Endothelial cell of umbilical vein (primary cell): ENCODE results near the gene ANAPC13. TPM values are rescaled to one million over a fixed set of nuclear protein-coding genes. Genes with fewer than 3 reads are reported as not detected.

ENCODE experiments used
- BruUV-seq: library from RNA; stranded (reverse); fragments of 400-500 nt; replicated peaks from 2 replicates; lab custom pipeline; 2021; lab: Mats Ljungman, UMichigan
- CTCF ChIA-PET: fragments of 300-600, 350-600 bp; sonication (Branson Sonifier 250); formaldehyde crosslinking; loops from one replicate; lab custom pipeline; 2021; ENCODE audit warnings: antibody characterized with exemption, inconsistent platforms; lab: Charles Lee
- POLR2A ChIA-PET: fragments of 300-600, 350-600 bp; sonication (Branson Sonifier 250); formaldehyde crosslinking; loops from one replicate; lab custom pipeline; 2021; ENCODE audit warnings: antibody characterized with exemption, inconsistent platforms; lab: Charles Lee
- DNase-seq: peaks from one replicate; pipeline ENCODE4 v3.0.0-alpha.2; 2011; ENCODE audit warnings: low read depth, low spot score
- FAIRE-seq: peaks from 2 replicates; lab custom pipeline; 2011; peaks lifted over from hg19 to GRCh38; lab: Jason Lieb, UNC
- H2AFZ ChIP-seq: 2 replicates; pipeline ENCODE4 v1.6.0; 2012; ENCODE audit warnings: low read depth, low read length, control low read depth, inconsistent platforms
- H3K27ac ChIP-seq: 2 replicates; pipeline ENCODE4 v1.5.1; 2011; ENCODE audit warnings: low read depth, mild to moderate bottlenecking, control low read depth, low read length, moderate library complexity; ENCODE audit not compliant: insufficient read depth
- H3K27me3 ChIP-seq, 2 experiments: 2 replicates each; pipeline versions ENCODE4 v1.6.0 to v1.6.1; 2011; ENCODE audit warnings: low read length in 2 of 2, mixed read lengths in 1 of 2; ENCODE audit not compliant: control insufficient read depth in 2 of 2, insufficient read depth in 2 of 2
- H3K36me3 ChIP-seq, 2 experiments: 2 replicates in 1 of 2; 3 replicates in 1 of 2; pipeline ENCODE4 v1.5.1; 2011; ENCODE audit warnings: low read length in 2 of 2, mild to moderate bottlenecking in 1 of 2, moderate library complexity in 1 of 2; ENCODE audit not compliant: control insufficient read depth in 2 of 2, insufficient read depth in 2 of 2; ENCODE audit errors: extremely low read depth in 1 of 2
- H3K4me1 ChIP-seq: 3 replicates; pipeline ENCODE4 v1.5.1; 2011; ENCODE audit warnings: mild to moderate bottlenecking, low read length; ENCODE audit not compliant: control insufficient read depth, insufficient read depth; ENCODE audit errors: extremely low read depth
- H3K4me2 ChIP-seq: 2 replicates; pipeline ENCODE4 v1.6.1; 2011; ENCODE audit warnings: low read length, control low read depth, mixed read lengths; ENCODE audit not compliant: insufficient read depth
- H3K4me3 ChIP-seq, 3 experiments: fragments of 200-600 bp in 1 of 3; sonication (generic), shearing (Covaris generic) in 1 of 3; replicated peaks in 1 of 3; 2 replicates each; pipeline ENCODE4 v1.5.1; 2011 to 2016; ENCODE audit warnings: control low read depth in 3 of 3, low read length in 3 of 3, mild to moderate bottlenecking in 2 of 3, inconsistent platforms in 1 of 3, low read depth in 1 of 3, moderate library complexity in 1 of 3; ENCODE audit not compliant: insufficient read depth in 1 of 3
- H3K79me2 ChIP-seq: 2 replicates; pipeline ENCODE4 v1.6.0; 2012; ENCODE audit warnings: low read length, inconsistent platforms; ENCODE audit not compliant: control insufficient read depth, insufficient read depth
- H3K9ac ChIP-seq: replicated peaks from 2 replicates; pipeline ENCODE3; 2011; ENCODE audit warnings: low read length, control low read depth; ENCODE audit not compliant: insufficient read depth; ENCODE audit errors: extremely low read depth
- H3K9me1 ChIP-seq: replicated peaks from 3 replicates; pipeline ENCODE4 v1.6.0; 2011; ENCODE audit warnings: mild to moderate bottlenecking, low read length; ENCODE audit not compliant: control insufficient read depth, insufficient read depth; ENCODE audit errors: extremely low read depth
- H3K9me3 ChIP-seq: replicated peaks from 2 replicates; pipeline ENCODE4 v1.5.1; 2012; ENCODE audit warnings: low read length, inconsistent platforms; ENCODE audit not compliant: control insufficient read depth, insufficient read depth
- H4K20me1 ChIP-seq: replicated peaks from 2 replicates; pipeline ENCODE3; 2011; ENCODE audit warnings: mild to moderate bottlenecking, low read length; ENCODE audit not compliant: control insufficient read depth, insufficient read depth; ENCODE audit errors: extremely low read depth
- EZH2 ChIP-seq: IDR thresholded peaks from 2 replicates; pipeline ENCODE4 v1.6.1; 2012; ENCODE audit warnings: borderline replicate concordance, low read depth, mild to moderate bottlenecking, moderate library complexity, low read length, inconsistent platforms; ENCODE audit not compliant: severe bottlenecking
- FOS ChIP-seq: IDR thresholded peaks from 2 replicates; pipeline ENCODE4 v1.6.1; 2011; ENCODE audit warnings: mild to moderate bottlenecking, low read length, moderate library complexity, borderline replicate concordance; ENCODE audit not compliant: insufficient read depth
- GATA2 ChIP-seq: IDR thresholded peaks from 2 replicates; pipeline ENCODE4 v1.7.0; 2011; ENCODE audit warnings: low read depth, mild to moderate bottlenecking, moderate library complexity, mixed read lengths, low read length; ENCODE audit not compliant: insufficient read length, insufficient read depth
- JUN ChIP-seq: IDR thresholded peaks from 2 replicates; pipeline ENCODE4 v1.6.1; 2011; ENCODE audit warnings: borderline replicate concordance, low read depth; ENCODE audit not compliant: insufficient read length, insufficient read depth
- POLR2A ChIP-seq: IDR thresholded peaks from 2 replicates; pipeline ENCODE4 v1.6.1; 2012; ENCODE audit warnings: low read depth, mild to moderate bottlenecking, control low read depth, low read length
- dilution Hi-C: fragments of 300-500 bp; cut with MboI; formaldehyde crosslinking; loops from one replicate; pipeline ENCODE4 v1.15.0; 2019; ENCODE audit warnings: low sequenced_read_pairs; ENCODE audit not compliant: extremely low pct_ligation_motif_present
- intact Hi-C: fragments of 100-400 bp; cut with micrococcal nuclease; formaldehyde crosslinking; loops from one replicate; pipeline ENCODE4 v1.10.0; 2022
- polyA plus RNA-seq, 4 experiments: library from polyadenylated mRNA; depleted of rRNA in 3 of 4; stranded (reverse) in 3 of 4; unstranded in 1 of 4; fragments of >200 nt; gene quantifications; 2 replicates each; pipeline versions ENCODE4 v1.2.1 to v1.2.3, GENCODE V29; 2011 to 2012; ENCODE audit warnings: missing spikeins in 1 of 4
- total RNA-seq: library from RNA; stranded (reverse); gene quantifications from 2 replicates; pipeline ENCODE4 v1.2.3, GENCODE V29; 2021
- TF ChIP-seq, protein P1 (sequence below), 2 donors: IDR thresholded peaks; 1 replicate in 1 of 2; 2 replicates in 1 of 2; pipeline ENCODE4 v1.5.1; 2011; ENCODE audit warnings: low read length in 2 of 2, mild to moderate bottlenecking in 2 of 2, moderate library complexity in 2 of 2, control low read depth in 1 of 2, inconsistent platforms in 1 of 2, low read depth in 1 of 2; ENCODE audit not compliant: insufficient read depth in 1 of 2; ENCODE audit errors: extremely low read depth in 1 of 2

The ANAPC13 gene
- total and polyA plus RNA-seq, 2 donors (not counting 3 experiments of a cell fraction or from before 2014, with no cell fraction given): 48.4 to 50.8 TPM

DNA sequence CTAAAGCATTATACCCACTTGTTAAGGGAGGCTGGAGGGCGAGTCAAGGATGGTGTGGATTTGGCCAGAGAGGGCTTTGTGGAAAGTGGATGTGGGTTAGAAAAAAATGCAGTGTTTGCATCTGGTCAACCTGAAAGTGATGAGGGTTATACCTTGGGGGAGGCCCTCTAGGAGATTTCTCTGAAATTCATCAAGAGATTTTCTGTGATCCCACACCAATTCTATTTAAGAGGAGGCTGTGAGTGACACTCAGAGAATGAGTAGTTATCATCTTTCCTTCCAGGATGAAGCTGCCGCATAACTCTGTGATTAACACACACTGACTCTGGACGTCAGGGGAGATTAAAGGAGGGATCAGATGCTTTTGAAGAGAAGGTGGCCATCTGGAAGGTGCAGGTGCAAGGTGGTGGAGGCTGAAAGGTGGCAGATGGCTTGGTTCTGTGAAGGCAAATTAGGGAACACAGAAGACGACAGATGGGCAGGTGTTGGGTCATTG, 54.8 kb downstream of the ANAPC13 start:
- H3K27ac ChIP-seq: no peak overlapping the region
- TF ChIP-seq FOS: no peak
- TF ChIP-seq GATA2: no peak
- no peak for TF ChIP-seq JUN
- no peak for TF ChIP-seq POLR2A
- no peak for TF ChIP-seq EZH2
- TF ChIP-seq, protein P1, sequence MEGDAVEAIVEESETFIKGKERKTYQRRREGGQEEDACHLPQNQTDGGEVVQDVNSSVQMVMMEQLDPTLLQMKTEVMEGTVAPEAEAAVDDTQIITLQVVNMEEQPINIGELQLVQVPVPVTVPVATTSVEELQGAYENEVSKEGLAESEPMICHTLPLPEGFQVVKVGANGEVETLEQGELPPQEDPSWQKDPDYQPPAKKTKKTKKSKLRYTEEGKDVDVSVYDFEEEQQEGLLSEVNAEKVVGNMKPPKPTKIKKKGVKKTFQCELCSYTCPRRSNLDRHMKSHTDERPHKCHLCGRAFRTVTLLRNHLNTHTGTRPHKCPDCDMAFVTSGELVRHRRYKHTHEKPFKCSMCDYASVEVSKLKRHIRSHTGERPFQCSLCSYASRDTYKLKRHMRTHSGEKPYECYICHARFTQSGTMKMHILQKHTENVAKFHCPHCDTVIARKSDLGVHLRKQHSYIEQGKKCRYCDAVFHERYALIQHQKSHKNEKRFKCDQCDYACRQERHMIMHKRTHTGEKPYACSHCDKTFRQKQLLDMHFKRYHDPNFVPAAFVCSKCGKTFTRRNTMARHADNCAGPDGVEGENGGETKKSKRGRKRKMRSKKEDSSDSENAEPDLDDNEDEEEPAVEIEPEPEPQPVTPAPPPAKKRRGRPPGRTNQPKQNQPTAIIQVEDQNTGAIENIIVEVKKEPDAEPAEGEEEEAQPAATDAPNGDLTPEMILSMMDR (IDR thresholded peaks at IDR 0.05; ENCODE audit: extremely low read depth in 1 of 2, insufficient read depth in 1 of 2, low read depth in 1 of 2, low read length in 2 of 2): no peak
- H3K9me1 ChIP-seq: no peaks in the 10 kb centered on the region
- DNase-seq (no peak), FAIRE-seq (no peak)
- CTCF ChIA-PET: interaction anchor here (1.0 kb wide), 1 partner anchor 43 kb away, joined by 3 read pairs; no protein-coding TSS in a partner anchor
- H3K79me2 ChIP-seq: no peaks in the 10 kb centered on the region
- peaks cover 8% of the 10 kb centered on the region for H3K4me1 ChIP-seq
- no TSS peak for BruUV-seq
- peaks cover 5 to 12% of the 10 kb centered on the region in 2 experiments for H3K27me3 ChIP-seq
- no peaks in the 10 kb centered on the region for H3K9me3 ChIP-seq
- H3K4me3 ChIP-seq: no peak overlapping the region
- no peaks in the 10 kb centered on the region for H4K20me1 ChIP-seq
- POLR2A ChIA-PET: no interaction called here
- H3K9ac ChIP-seq: no peak overlapping the region
- dilution Hi-C loops: no loop called here
- no peak overlapping the region for H2AFZ ChIP-seq
- intact Hi-C loops: no loop called here
- no peaks in the 10 kb centered on the region for H3K36me3 ChIP-seq
- H3K4me2 ChIP-seq: no peak overlapping the region
